GM20000 (cell line): Measurements from ENCODE around the gene ANKRD13D.

Experiments
- DNase-seq: peaks from one replicate; pipeline ENCODE4 v3.0.0; 2012; ENCODE audit warnings: low spot score
- TF ChIP-seq, protein P1 (sequence below): IDR thresholded peaks from 2 replicates; pipeline ENCODE4 v1.5.1; 2012; ENCODE audit warnings: mild to moderate bottlenecking, control low read depth; ENCODE audit errors: extremely low read depth, missing control alignments

Gene ANKRD13D

DNA sequence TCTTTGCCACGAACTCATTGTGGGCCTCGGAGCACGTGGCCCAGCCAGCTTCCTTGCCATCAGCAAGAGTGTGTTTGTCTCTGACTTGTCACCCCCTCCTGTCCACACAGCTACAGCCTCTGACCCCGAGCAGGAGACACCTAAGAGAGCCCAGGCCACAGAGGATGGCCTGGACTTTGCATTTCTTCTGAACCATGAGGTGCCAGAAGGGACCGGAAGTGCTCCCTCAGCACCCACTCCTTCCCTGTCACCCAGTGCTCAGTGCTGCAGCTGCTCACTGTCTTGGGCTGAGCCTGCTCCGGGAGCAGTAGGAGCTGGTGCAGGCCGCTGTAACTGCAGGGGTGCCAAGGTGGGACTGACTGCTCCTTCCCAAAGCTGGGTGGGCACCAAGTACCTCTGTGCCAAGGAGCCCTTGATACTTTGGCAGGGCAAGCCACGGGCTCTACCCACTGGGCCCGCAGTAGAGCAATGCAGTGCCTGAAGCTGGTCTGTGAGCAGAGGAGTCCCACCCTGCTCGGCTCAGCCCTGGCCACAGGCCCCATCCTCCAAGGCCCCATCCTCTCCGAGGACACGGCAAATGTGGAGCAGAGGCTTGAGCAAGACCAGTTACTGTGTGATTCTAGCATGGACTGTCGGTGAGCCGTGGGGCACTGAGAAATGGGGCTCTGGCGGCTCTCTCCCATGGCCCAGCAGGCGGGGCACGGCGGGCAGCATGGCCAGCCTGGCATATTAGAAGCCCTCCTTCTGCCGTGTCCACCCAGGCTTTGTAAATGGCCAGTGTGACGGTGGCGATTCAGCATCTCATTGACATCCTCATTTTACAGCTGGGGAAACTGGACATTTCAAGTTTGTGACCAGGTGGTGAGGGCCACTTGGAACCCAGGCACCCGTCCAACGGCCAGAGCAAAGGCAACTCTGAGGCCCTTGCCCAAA is 16.5 kb upstream of the ANKRD13D start:
- no peak for DNase-seq
- TF ChIP-seq, protein P1, sequence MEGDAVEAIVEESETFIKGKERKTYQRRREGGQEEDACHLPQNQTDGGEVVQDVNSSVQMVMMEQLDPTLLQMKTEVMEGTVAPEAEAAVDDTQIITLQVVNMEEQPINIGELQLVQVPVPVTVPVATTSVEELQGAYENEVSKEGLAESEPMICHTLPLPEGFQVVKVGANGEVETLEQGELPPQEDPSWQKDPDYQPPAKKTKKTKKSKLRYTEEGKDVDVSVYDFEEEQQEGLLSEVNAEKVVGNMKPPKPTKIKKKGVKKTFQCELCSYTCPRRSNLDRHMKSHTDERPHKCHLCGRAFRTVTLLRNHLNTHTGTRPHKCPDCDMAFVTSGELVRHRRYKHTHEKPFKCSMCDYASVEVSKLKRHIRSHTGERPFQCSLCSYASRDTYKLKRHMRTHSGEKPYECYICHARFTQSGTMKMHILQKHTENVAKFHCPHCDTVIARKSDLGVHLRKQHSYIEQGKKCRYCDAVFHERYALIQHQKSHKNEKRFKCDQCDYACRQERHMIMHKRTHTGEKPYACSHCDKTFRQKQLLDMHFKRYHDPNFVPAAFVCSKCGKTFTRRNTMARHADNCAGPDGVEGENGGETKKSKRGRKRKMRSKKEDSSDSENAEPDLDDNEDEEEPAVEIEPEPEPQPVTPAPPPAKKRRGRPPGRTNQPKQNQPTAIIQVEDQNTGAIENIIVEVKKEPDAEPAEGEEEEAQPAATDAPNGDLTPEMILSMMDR = no peak

DNA sequence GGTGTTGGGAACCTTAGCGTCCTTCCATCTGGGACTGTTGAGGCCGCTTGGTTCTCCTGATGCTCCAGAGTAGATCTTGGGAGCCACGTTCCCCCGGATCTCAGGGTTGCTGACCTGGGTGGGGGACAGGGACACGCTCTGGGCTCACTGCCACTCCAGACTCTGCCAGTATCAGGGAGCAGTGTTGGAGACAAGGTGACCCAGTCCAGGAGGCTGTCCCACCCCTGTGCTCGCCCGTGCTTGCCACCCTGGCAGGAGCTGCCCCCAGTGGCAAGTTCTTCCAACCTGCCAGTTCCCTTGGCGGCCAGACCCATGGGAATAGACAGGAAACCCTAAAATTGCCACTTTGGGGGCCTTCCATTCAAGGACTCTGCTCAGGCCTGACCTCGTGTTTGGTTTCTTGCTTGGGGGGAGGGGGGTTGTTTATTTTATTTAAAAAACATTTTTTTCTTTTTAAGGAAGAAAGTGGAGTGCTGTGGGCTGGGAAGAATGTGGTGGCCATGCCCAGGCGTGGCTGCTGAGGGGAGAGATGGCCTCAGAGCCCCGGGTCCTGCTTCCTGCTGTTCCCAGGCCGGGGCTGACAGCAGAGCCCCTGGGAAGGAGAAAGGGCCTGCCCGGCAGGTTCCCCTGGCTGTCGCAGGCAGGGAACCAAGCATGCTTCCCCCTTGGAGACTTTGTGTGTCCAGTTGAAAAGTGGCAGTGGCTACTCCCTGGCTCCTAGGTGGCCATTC is 15.7 kb upstream of the ANKRD13D start:
- no peak for DNase-seq
- TF ChIP-seq, protein P1 = no peak

DNA sequence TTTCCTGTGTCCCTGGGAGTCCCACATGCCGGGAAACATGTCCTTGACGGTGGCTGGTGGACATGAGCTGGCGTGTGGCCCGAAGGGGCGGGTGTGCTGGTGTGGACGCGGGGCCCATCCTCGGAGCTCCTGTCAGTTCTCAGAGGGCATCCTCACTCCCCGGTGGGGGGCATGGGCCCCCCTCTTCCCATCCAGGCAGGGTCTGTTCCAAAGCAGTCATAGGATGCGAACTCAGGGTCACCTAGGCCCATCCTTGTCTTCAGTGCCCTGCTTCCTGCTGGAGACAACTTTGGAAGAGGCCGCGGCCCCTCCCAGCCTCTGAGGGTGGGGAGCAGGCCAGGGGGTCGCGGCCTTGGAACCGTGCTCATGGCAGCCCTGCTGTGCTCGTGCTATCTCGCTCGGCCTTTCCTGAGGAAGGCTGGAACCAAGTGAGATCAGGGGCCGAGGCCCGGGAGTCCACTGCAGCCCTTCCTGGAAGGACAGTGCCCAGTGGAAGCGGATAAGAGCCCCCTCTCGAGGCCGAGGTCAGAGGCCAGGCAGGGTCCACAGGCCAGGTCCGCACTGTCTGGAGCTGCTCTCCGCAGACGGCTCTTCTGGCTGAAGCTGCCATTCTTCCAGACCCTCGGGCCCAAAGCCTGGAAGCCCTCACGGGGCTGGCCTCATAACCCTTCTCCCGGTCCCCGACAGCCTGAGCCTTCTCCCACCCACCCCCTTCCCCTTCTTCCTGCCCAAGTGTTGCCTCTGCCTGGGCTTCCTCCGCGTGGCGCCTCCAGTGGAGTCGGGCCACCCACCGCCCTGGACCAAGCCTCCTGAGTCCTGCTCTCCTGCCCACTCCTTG is 14.1 kb upstream of the ANKRD13D start:
- DNase-seq = no peak
- TF ChIP-seq, protein P1 = no peak

DNA sequence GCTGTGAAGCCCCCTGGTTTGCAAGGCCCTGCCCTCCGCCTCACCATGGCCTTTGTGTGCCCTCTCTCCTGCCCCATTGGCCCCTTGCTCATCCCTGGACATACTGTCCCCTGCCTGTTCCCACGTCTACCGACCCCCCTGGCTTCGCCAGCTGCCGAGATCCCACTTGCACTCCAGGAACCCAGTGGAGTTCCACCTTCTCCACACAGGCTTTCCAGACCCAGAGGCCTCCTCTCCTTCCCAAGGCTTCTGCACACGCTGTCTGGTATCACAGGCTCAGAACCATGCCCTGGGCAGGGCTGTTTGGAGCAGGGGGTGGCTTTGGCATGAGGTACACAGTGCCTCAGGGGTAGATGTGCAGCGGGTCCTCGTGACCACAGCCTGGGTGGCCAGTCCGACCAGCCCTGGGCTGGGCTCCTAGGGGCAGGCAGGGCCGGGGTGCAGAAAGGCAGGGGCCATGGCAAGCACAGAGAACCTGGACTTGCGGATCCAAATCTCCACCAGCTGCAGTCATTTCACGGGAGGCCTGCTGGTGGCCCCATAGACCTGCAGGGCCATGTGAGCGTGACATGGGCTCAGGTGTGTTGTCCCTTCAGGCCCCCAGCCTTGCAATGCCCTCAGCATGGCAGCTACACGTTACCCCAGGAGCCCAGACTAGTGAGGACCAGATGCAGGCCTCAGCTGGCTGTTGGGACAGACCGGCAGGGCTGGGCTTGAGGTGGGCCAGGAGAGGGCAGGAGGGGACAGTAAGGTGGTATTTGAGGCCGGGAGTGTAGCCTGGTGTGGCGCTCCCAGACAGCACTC is 13.3 kb upstream of the ANKRD13D start:
- no peak for DNase-seq

DNA sequence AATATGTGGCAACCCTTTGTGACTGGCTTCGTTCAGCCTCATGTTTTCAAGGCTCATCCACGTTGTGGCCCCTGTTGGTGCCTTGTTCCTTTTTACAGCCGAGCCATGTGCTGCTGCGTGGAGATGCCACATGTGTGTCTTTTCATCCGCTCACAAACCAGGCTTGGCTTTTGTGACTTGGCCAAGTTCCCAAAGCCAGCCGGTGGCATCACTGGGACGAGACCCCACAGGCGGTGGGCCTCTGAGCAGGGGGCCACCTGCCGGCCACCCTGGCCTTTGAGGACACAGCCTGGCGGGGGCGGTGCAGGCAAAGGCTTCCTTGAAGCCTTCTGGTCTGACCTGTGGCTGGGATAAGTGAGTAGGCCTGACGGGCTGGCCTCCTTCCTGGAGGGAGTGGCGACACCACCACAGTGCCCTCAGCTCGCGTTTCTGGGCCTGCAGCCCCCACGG is 12.3 kb upstream of the ANKRD13D start:
- no peak for DNase-seq
- TF ChIP-seq, protein P1 = peak; percentile 44

More for the DNA sequence above, 13.3 kb upstream of the ANKRD13D start:
- TF ChIP-seq, protein P1 = no peak

DNA sequence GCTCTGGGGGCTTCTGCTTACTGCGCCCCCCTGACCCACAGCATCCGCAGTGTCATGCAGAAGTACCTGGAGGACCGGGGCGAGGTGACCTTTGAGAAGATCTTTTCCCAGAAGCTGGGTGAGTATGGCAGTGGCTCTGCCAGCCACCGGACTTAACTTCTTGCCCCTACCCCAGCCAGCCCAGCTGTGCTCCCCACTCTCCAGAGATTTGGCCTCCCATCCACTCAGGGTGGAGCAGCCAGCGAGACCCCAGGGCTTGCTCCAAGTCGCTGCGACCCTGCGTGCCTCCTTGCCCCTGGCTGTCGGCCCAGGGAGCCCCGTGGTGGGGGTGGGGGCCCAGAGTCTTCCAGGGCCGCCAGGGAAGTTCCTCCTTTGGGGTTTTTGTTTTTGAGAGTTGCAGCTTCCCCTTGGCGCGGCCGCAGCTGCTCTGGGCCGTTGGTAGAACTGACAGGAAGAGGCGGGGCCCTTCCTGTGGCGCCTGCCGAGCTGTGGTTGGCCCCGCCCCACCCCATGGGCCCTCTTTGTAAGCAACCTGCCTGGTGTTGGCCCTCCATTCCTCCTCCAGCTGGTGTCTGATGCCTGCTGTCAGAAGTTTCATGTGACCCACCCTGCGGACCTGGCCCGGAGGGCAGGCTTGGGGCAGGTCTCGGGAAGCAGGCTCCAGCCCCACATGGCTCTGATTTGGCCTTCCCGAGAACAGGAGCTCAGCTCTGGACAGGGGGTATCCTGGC is 11.7 kb upstream of the ANKRD13D start:
- TF ChIP-seq, protein P1 = no peak
- peak; percentile 94 for DNase-seq
